Mesenchymal stem cell (in vitro differentiated cells and primary cell): ENCODE results near the gene PEG3.

Source experiments
- DNase-seq: peaks from one replicate; pipeline ENCODE4 v3.0.0-alpha.2; 2013
- H2AFZ ChIP-seq: one replicate; pipeline ENCODE4 v1.6.1; 2013; ENCODE audit warnings: low read depth, mild to moderate bottlenecking, control low read depth, inconsistent platforms, low read length, moderate library complexity
- H2AK5ac ChIP-seq: 2 replicates; pipeline ENCODE4 v1.6.1; 2013; ENCODE audit warnings: low read length, moderate library complexity, mild to moderate bottlenecking, inconsistent platforms; ENCODE audit not compliant: severe bottlenecking
- H2BK120ac ChIP-seq: one replicate; pipeline ENCODE4 v1.6.1; 2013; ENCODE audit warnings: low read depth, mild to moderate bottlenecking, inconsistent platforms, low read length, moderate library complexity
- H2BK12ac ChIP-seq, 2 experiments: one replicate each; pipeline ENCODE4 v1.6.1; 2013; ENCODE audit warnings: inconsistent platforms in 2 of 2, low read length in 2 of 2, mild to moderate bottlenecking in 2 of 2, moderate library complexity in 2 of 2, control low read depth in 1 of 2
- H2BK15ac ChIP-seq: one replicate; pipeline ENCODE4 v1.6.1; 2013; ENCODE audit warnings: mild to moderate bottlenecking, low read depth, inconsistent platforms; ENCODE audit not compliant: poor library complexity, severe bottlenecking
- H2BK5ac ChIP-seq: 2 replicates; pipeline ENCODE4 v1.6.1; 2013; ENCODE audit warnings: low read depth, mild to moderate bottlenecking, low read length, control low read depth, inconsistent platforms; ENCODE audit not compliant: poor library complexity, severe bottlenecking
- H3K14ac ChIP-seq, 2 experiments: one replicate each; pipeline ENCODE4 v1.6.1; 2013; ENCODE audit warnings: inconsistent platforms in 2 of 2, low read length in 2 of 2, control low read depth in 1 of 2, mild to moderate bottlenecking in 1 of 2, moderate library complexity in 1 of 2
- H3K18ac ChIP-seq, 2 experiments: one replicate each; pipeline ENCODE4 v1.6.1; 2013; ENCODE audit warnings: inconsistent platforms in 2 of 2, low read length in 2 of 2, control low read depth in 1 of 2, low read depth in 1 of 2, mild to moderate bottlenecking in 1 of 2
- H3K23ac ChIP-seq, 2 experiments: one replicate each; pipeline ENCODE4 v1.6.1; 2013; ENCODE audit warnings: inconsistent platforms in 2 of 2, low read length in 2 of 2, mild to moderate bottlenecking in 2 of 2, moderate library complexity in 2 of 2, control low read depth in 1 of 2
- H3K27ac ChIP-seq: 2 replicates; pipeline ENCODE4 v1.5.1; 2013; ENCODE audit warnings: mild to moderate bottlenecking, moderate library complexity, low read length, control low read depth, inconsistent platforms; ENCODE audit not compliant: poor library complexity, severe bottlenecking
- H3K27me3 ChIP-seq, 2 experiments: 2 replicates each; pipeline versions ENCODE4 v1.6.1 to v1.7.0; 2013; ENCODE audit warnings: low read length in 2 of 2, mild to moderate bottlenecking in 2 of 2, moderate library complexity in 2 of 2, control low read depth in 1 of 2, inconsistent platforms in 1 of 2; ENCODE audit not compliant: control insufficient read depth in 1 of 2, insufficient read depth in 1 of 2
- H3K36me3 ChIP-seq, 2 experiments: 2 replicates each; pipeline versions ENCODE4 v1.6.1 to v1.7.0; 2013; ENCODE audit warnings: low read length in 2 of 2, control low read depth in 1 of 2, inconsistent platforms in 1 of 2, low read depth in 1 of 2, mild to moderate bottlenecking in 1 of 2; ENCODE audit not compliant: insufficient read depth in 2 of 2, control insufficient read depth in 1 of 2
- H3K4ac ChIP-seq, 2 experiments: one replicate each; pipeline ENCODE4 v1.6.1; 2013; ENCODE audit warnings: inconsistent platforms in 2 of 2, low read length in 2 of 2, mild to moderate bottlenecking in 2 of 2, moderate library complexity in 2 of 2, control low read depth in 1 of 2, low read depth in 1 of 2
- H3K4me1 ChIP-seq: 2 replicates; pipeline ENCODE4 v1.6.1; 2013; ENCODE audit warnings: low read depth, low read length, control low read depth; ENCODE audit not compliant: control insufficient read depth, insufficient read depth
- H3K4me2 ChIP-seq: 2 replicates; pipeline ENCODE4 v1.6.1; 2013; ENCODE audit warnings: low read length, mild to moderate bottlenecking, inconsistent platforms; ENCODE audit not compliant: poor library complexity, severe bottlenecking
- H3K4me3 ChIP-seq, 2 experiments: 2 replicates each; pipeline versions ENCODE4 v1.5.1 to v1.7.0; 2013; ENCODE audit warnings: low read length in 2 of 2, mild to moderate bottlenecking in 2 of 2, control low read depth in 1 of 2, low read depth in 1 of 2; ENCODE audit not compliant: insufficient read depth in 1 of 2
- H3K79me1 ChIP-seq: replicated peaks from 2 replicates; pipeline ENCODE4 v1.6.1; 2013; ENCODE audit warnings: mild to moderate bottlenecking, control low read depth, low read length, inconsistent platforms; ENCODE audit not compliant: poor library complexity, severe bottlenecking
- H3K9ac ChIP-seq: 2 replicates; pipeline ENCODE4 v1.7.0; 2013; ENCODE audit warnings: mild to moderate bottlenecking, low read length, moderate library complexity
- H3K9me3 ChIP-seq: 2 replicates; pipeline ENCODE4 v1.7.0; 2013; ENCODE audit warnings: mild to moderate bottlenecking, low read length; ENCODE audit not compliant: control insufficient read depth
- H4K8ac ChIP-seq: one replicate; pipeline ENCODE4 v1.6.1; 2013; ENCODE audit warnings: inconsistent platforms, mild to moderate bottlenecking, low read length, moderate library complexity
- H4K91ac ChIP-seq: one replicate; pipeline ENCODE4 v1.6.1; 2013; ENCODE audit warnings: mild to moderate bottlenecking, low read length, inconsistent platforms
- WGBS: methylation state at CpG from one replicate; pipeline ENCODE4 v1.1.7; 2013; ENCODE audit warnings: mixed read lengths; 5-methylcytosine and 5-hydroxymethylcytosine counted together

The PEG3 gene

DNA sequence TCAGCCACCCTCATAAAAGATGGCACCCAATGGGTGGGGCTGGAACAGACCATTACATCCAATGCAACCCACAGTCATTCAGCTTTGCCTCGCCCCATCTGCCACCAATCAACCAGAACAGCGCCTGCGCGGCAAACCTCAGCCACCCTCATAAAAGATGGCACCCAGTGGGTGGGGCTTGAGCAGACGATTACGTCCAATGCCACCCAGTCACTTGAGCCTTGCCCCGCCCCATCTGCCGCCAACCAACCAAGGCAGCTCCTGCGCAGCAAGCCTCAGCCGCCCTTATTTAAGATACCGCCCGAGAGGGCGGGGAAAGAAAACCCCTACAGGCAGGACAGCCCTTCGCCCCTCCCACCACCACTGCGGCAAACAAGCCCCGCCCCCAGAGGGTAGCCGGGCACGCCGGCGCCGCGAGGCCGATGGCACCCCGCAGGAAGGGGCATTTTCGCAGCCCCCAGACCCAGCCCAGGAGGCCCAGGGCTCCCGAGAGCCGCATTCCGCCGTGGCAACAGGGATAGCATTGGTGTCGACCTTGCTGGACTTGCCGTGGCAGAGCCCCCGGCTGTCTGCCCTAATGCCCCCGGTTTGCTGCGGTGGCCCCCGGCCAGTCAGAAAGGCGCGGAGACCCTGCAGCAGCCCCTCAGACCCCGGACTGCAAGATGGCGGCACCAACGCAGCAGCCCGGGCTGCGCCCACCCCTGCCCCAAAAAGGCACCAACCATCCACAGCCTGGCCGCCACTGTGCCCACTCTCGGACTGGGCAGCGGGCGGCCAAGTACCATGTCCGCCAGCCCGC is 675 bp downstream of the PEG3 start:
- Histone ChIP-seq H3K4me3 (peak overlapping the region in 1 of 2 experiments; percentile 67), H2BK15ac (no peak overlapping the region), H3K27me3 (no peaks in the 10 kb centered on the region), H3K23ac (no peak overlapping the region), H3K27ac (no peak overlapping the region), H2AFZ (no peak overlapping the region), H3K9me3 (peaks cover 6% of the 10 kb centered on the region), H2AK5ac (no peak overlapping the region), H4K8ac (no peak overlapping the region), H2BK120ac (no peak overlapping the region), H3K4ac (no peak overlapping the region), H4K91ac (no peak overlapping the region), H3K14ac (no peak overlapping the region), H3K36me3 (no peaks in the 10 kb centered on the region), H2BK12ac (no peak overlapping the region), H3K18ac (no peak overlapping the region), H3K9ac (peak overlapping the region; percentile 63), H3K4me1 (no peaks in the 10 kb centered on the region), H3K4me2 (no peak overlapping the region), H3K79me1 (no peaks in the 10 kb centered on the region), H2BK5ac (no peak overlapping the region)
- 95% methylated on average over 48 of the region's 48 CpGs for WGBS
- DNase-seq: no peak

- no peak overlapping the region for H2BK120ac ChIP-seq
- H3K23ac ChIP-seq: no peak overlapping the region
- no peak overlapping the region for H3K14ac ChIP-seq
- no peak overlapping the region for H2BK12ac ChIP-seq
- H3K9me3 ChIP-seq: peaks cover 6% of the 10 kb centered on the region
- H3K4me3 ChIP-seq: peak overlapping the region in 1 of 2 experiments; percentile 78
- no peaks in the 10 kb centered on the region for H3K79me1 ChIP-seq
- peak overlapping the region; percentile 23 for H4K8ac ChIP-seq
- H3K18ac ChIP-seq: no peak overlapping the region
- no peak overlapping the region for H2AK5ac ChIP-seq
- no peak overlapping the region for H3K27ac ChIP-seq
- no peak overlapping the region for H4K91ac ChIP-seq
- no peaks in the 10 kb centered on the region for H3K4me1 ChIP-seq
- no peak overlapping the region for H2BK5ac ChIP-seq
- no peak overlapping the region for H3K4me2 ChIP-seq
- no peak overlapping the region for H3K4ac ChIP-seq
- no peaks in the 10 kb centered on the region for H3K36me3 ChIP-seq
- H2AFZ ChIP-seq: no peak overlapping the region
- no peak overlapping the region for H2BK15ac ChIP-seq
- H3K27me3 ChIP-seq: no peaks in the 10 kb centered on the region
- DNase-seq: no peak
- no peak overlapping the region for H3K9ac ChIP-seq
- whole genome bisulfite sequencing: 90% methylated on average over 34 of the region's 34 CpGs
Measured at GRCh38 chr19:56838909-56839651, 1.4 kb downstream of the PEG3 start.

DNA sequence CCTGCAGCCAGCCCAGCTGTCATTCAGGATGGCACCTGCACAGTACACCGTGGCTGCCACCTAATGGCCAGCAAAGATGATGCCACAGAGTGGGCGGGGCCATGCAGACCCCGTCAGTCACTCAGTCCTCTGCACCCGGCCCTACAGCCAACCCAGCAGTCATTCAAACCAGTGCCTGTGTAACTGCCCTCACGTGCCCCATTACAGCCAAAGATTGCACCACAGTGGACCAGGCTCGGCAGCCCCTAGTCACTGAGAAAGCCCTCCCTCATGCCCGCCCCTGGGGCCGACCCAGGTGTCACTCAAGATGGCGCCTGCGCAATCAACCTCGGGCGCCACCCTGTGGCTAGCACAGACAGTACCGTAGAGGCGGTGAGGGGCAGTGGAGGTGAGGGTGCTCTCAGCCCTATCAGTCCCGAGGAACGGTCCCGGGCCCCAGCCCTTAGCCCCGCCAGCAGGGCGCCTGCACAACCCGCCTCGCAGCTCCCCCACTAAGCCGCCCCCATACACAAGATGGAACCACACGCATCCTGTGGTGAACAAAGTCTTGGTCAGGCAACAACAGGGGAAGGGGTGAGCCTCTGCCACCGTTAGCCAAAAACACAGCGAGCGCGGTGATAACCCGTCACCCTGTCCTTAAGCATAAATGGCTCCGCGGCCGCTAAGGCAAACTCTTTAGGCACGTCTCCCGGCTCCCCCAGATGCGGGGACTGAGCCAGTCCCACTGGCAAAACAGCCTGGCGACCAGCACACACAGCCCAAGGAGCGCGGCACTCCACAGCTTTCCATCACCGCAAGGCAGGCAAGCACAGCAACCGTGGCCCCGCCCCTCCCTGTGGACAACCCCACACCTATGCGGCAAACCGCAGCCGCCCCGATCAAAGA is 2.3 kb downstream of the PEG3 start:
- Histone ChIP-seq H3K36me3 (no peaks in the 10 kb centered on the region), H3K9ac (peak overlapping the region; percentile 79), H3K14ac (no peak overlapping the region), H3K4me1 (no peaks in the 10 kb centered on the region), H3K27me3 (no peaks in the 10 kb centered on the region), H3K27ac (no peak overlapping the region), H4K91ac (no peak overlapping the region), H2BK120ac (no peak overlapping the region), H2AK5ac (no peak overlapping the region), H2BK15ac (no peak overlapping the region), H3K9me3 (peaks cover 5% of the 10 kb centered on the region), H2AFZ (no peak overlapping the region), H3K18ac (no peak overlapping the region), H2BK12ac (no peak overlapping the region), H4K8ac (no peak overlapping the region), H2BK5ac (no peak overlapping the region), H3K4me2 (no peak overlapping the region), H3K23ac (no peak overlapping the region), H3K4ac (no peak overlapping the region), H3K79me1 (no peaks in the 10 kb centered on the region), H3K4me3 (peak overlapping the region; percentile 12 to 78)
- WGBS: 94% methylated on average over 44 of the region's 44 CpGs
- DNase-seq: no peak
